ENCODE data around the gene CD84.

GRCh38 chr1:160544647-160545046 lies 34.6 kb downstream of the CD84 start:
- TF ChIP-seq CTCF (IDR thresholded peaks at IDR 0.05; ENCODE audit: insufficient read depth, low read length, poor library complexity, severe bottlenecking) (peak; percentile 79), EZH2phosphoT487 (conservative IDR thresholded peaks at IDR 0.05; ENCODE audit: low read length) (no peak)
